ENCODE data around the gene PRDX6. TPM values are rescaled to one million over a fixed set of nuclear protein-coding genes. Genes with fewer than 3 reads are reported as not detected.
"Not testable (repeated sequence)": the region's sequence is repeated elsewhere in the genome, so short reads cannot be mapped to it uniquely, and the experiment has no call there.

The PRDX6 gene
- total RNA-seq, 1 donor from 2014 or later, result 129 TPM

DNA sequence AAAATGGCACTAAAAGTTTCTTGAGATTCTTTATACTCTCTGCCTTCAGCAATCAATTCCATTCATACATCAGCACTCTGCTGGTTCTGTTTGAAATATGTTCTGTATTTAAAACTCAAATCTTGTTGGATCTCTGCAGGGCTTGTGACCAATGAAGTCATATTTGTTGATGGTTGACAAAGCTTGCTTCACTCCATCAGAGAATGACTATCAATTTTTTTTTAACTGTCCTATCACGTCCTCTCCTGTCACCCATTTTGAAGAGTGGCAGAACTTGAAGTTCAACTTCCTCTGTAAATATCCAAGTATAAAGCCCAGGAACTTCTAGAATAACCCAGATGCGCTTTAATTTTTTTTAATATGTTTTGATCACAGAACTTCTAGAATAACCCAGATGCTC, 10.9 kb downstream of the PRDX6 start:
- TF ChIP-seq, protein P1, sequence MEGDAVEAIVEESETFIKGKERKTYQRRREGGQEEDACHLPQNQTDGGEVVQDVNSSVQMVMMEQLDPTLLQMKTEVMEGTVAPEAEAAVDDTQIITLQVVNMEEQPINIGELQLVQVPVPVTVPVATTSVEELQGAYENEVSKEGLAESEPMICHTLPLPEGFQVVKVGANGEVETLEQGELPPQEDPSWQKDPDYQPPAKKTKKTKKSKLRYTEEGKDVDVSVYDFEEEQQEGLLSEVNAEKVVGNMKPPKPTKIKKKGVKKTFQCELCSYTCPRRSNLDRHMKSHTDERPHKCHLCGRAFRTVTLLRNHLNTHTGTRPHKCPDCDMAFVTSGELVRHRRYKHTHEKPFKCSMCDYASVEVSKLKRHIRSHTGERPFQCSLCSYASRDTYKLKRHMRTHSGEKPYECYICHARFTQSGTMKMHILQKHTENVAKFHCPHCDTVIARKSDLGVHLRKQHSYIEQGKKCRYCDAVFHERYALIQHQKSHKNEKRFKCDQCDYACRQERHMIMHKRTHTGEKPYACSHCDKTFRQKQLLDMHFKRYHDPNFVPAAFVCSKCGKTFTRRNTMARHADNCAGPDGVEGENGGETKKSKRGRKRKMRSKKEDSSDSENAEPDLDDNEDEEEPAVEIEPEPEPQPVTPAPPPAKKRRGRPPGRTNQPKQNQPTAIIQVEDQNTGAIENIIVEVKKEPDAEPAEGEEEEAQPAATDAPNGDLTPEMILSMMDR (IDR thresholded peaks at IDR 0.05), result no peak
- H3K4me1 Mint-ChIP-seq, result no peaks in the 10 kb centered on the region
- ChIA-PET POLR2A (no interaction called here), CTCF (no interaction called here)
- DNase-seq (no peak), ATAC-seq (ENCODE audit: low read depth) (no peak)
- H3K27me3 Mint-ChIP-seq, result no peaks in the 10 kb centered on the region
- no peak overlapping the region for H3K27ac Mint-ChIP-seq
- H3K4me3 Mint-ChIP-seq, result no peak overlapping the region
- intact Hi-C loops (cut with micrococcal nuclease), result no loop called here
- H3K36me3 Mint-ChIP-seq (ENCODE audit: low read depth), result peaks cover 68% of the 10 kb centered on the region
- H3K9me3 Mint-ChIP-seq, result no peaks in the 10 kb centered on the region

DNA sequence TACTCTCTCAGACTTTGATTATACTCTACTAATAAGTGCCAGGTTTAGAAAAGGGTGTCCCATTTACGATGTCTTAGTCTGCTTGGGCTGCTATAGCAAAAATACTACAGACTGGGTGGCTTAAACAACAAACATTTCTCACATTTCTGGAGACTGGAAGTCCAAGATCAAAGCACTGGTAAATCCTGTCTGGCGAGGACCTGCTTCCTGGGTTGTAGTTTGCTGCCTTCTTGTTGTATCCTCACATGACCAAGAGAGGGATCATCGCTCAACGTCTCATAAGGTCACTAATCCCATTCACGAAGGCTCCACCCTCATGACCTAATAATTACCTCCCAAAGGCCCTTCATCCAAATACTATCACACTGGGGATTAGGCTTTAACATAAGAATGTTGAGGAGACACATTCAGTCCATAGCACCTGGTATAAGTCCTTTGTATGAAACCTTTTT, 12.0 kb downstream of the PRDX6 start:
- intact Hi-C loops (cut with micrococcal nuclease), result no loop called here
- no peak overlapping the region for H3K4me3 Mint-ChIP-seq
- TF ChIP-seq, protein P1 (IDR thresholded peaks at IDR 0.05), result no peak
- H3K36me3 Mint-ChIP-seq (ENCODE audit: low read depth), result peaks cover 60% of the 10 kb centered on the region
- no peak overlapping the region for H3K27ac Mint-ChIP-seq
- H3K9me3 Mint-ChIP-seq, result peaks cover 5% of the 10 kb centered on the region
- ATAC-seq (ENCODE audit: low read depth) (no peak), DNase-seq (no peak)
- POLR2A ChIA-PET, result interaction anchor here (1.0 kb wide), 1 partner anchor 12 kb away, joined by 4 read pairs; the partner anchor contains the start of gene PRDX6
- CTCF ChIA-PET, result no interaction called here
- no peaks in the 10 kb centered on the region for H3K27me3 Mint-ChIP-seq
- H3K4me1 Mint-ChIP-seq, result no peaks in the 10 kb centered on the region

DNA sequence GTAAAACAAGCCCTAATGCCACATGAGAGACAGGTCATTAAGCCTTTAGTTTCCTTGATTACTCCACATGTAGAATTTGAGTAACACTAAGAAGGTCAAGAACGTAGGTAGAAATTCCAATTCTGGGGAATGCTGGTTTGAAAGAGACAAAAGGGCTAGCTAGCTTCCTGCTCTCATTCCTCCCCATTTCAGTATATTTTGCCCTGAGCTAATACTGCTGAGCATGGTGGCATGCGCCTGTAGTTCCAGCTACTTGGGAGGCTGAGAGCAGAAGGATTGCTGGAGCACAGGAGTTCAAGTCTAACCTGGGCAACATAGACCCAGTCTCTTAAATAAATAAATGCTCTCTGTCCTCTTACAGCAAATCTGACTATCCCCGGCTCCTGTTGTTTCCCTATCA, 12.8 kb downstream of the PRDX6 start:
- no peak for ATAC-seq (ENCODE audit: low read depth)
- Mint-ChIP-seq H3K36me3 (ENCODE audit: low read depth) (peaks cover 52% of the 10 kb centered on the region), H3K9me3 (peaks cover 5% of the 10 kb centered on the region), H3K4me3 (no peak overlapping the region), H3K4me1 (no peaks in the 10 kb centered on the region), H3K27me3 (no peaks in the 10 kb centered on the region), H3K27ac (no peak overlapping the region)
- no peak for DNase-seq
- TF ChIP-seq, protein P1 (IDR thresholded peaks at IDR 0.05), result no peak
- ChIA-PET CTCF (no interaction called here), POLR2A (interaction anchor here (1.0 kb wide), 1 partner anchor 13 kb away, joined by 4 read pairs; the partner anchor contains the start of gene PRDX6)
- intact Hi-C loops (cut with micrococcal nuclease), result no loop called here

DNA sequence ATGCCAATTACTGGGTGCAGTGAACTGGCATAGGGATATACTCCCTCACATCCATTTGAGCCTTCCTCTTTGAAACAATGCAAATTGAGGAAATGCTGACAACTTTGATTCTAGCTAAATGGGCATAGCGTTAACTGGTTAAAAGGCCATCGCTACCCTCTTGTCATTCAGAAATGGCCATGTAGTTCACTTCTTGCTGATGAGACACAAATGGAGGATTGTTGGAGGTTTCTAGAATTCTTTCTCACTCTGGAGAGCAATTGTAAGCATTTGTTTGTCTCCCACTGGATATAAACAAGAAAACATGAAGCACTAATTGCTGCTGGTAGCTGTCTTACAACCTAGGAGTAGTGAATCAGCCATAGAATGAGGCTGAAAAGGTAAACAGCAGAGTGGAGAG, 14.4 kb downstream of the PRDX6 start:
- no peaks in the 10 kb centered on the region for H3K27me3 Mint-ChIP-seq
- H3K9me3 Mint-ChIP-seq, result peaks cover 5% of the 10 kb centered on the region
- TF ChIP-seq, protein P1 (IDR thresholded peaks at IDR 0.05), result no peak
- CTCF ChIA-PET, result no interaction called here
- peaks cover 37% of the 10 kb centered on the region for H3K36me3 Mint-ChIP-seq (ENCODE audit: low read depth)
- ATAC-seq (ENCODE audit: low read depth) (no peak), DNase-seq (no peak)
- H3K4me1 Mint-ChIP-seq, result no peaks in the 10 kb centered on the region
- no peak overlapping the region for H3K27ac Mint-ChIP-seq
- intact Hi-C loops (cut with micrococcal nuclease), result no loop called here
- H3K4me3 Mint-ChIP-seq, result no peak overlapping the region
- POLR2A ChIA-PET, result no interaction called here

DNA sequence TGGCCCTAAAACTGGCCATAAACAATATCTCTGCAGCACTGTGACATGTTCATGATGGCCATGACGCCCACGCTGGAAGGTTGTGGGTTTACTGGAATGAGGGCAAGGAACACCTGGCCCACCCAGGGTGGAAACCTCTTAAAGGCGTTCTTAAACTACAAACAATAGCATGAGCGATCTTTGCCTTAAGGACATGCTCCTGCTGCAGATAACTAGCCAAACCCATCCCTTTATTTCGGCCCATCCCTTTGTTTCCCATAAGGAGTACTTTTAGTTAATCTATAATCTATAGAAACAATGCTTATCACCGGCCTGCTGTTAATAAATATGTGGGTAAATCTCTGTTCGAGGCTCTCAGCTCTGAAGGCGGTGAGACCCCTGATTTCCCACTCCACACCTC, 16.0 kb downstream of the PRDX6 start:
- DNase-seq; POLR2A ChIA-PET; H3K4me3 Mint-ChIP-seq; ATAC-seq (ENCODE audit: low read depth); intact Hi-C loops (cut with micrococcal nuclease); CTCF ChIA-PET; H3K4me1 Mint-ChIP-seq; H3K9me3 Mint-ChIP-seq; H3K27me3 Mint-ChIP-seq; H3K27ac Mint-ChIP-seq: not testable (repeated sequence)
- H3K36me3 Mint-ChIP-seq (ENCODE audit: low read depth), result peaks cover 20% of the 10 kb centered on the region

DNA sequence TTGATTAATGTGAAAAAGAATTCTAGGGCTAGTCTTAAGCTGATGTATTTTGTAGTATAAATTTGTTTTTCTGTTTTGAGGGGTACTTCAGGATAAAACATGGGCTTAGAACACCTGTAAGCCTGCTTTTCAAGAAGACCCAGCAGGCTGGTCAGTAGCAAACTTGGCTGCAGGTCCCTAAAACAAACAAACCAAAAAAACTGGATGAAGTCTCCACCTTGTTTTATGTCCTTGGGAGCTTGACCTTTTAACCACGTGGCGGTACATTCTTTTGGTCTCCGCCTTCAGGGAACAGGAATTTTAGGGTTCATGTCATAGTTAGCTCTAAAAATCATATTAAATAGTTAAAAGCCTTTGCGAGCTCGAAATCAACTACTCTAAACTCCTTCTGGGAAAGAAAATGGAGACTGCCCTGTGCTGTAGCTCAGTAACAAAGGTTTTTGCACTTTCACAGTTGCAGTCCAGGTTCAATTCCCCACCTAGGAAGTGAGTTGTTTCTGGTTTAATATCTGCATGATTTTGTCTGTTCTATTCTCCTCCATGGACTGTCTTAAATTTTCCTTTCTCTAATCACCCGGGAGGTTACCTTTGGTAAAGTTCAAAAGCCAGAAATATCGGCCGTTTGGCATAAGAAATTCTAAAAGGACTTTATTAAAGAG, 18.6 kb downstream of the PRDX6 start:
- intact Hi-C loops (cut with micrococcal nuclease), result no loop called here
- H3K27me3 Mint-ChIP-seq, result no peaks in the 10 kb centered on the region
- TF ChIP-seq, protein P1 (IDR thresholded peaks at IDR 0.05), result no peak
- ATAC-seq (ENCODE audit: low read depth), result no peak
- ChIA-PET CTCF (no interaction called here), POLR2A (no interaction called here)
- no peaks in the 10 kb centered on the region for H3K36me3 Mint-ChIP-seq (ENCODE audit: low read depth)
- peaks cover 5% of the 10 kb centered on the region for H3K9me3 Mint-ChIP-seq
- no peak overlapping the region for H3K27ac Mint-ChIP-seq
- no peak for DNase-seq
- no peak overlapping the region for H3K4me3 Mint-ChIP-seq
- H3K4me1 Mint-ChIP-seq, result no peaks in the 10 kb centered on the region
